Left colon (tissue), 2 donors: ENCODE measurements around the gene KATNB1. TPM values are rescaled to one million over a fixed set of nuclear protein-coding genes. Genes with fewer than 3 reads are reported as not detected.
"Not testable (repeated sequence)": the region's sequence is repeated elsewhere in the genome, so short reads cannot be mapped to it uniquely, and the experiment has no call there.

Experiments
- ATAC-seq: fragments of 200-7000 bp; cut with Tn5 transposase; one replicate; pipeline ENCODE4 v1.9.1; 2020; ENCODE audit warnings: mild to moderate bottlenecking, moderate library complexity
- DNase-seq, 2 donors: peaks; one replicate each; pipeline ENCODE4 v3.0.0-alpha.2; 2020
- intact Hi-C, 2 donors: fragments of 100-400 bp; cut with DNase I in 1 of 2; cut with micrococcal nuclease in 1 of 2; formaldehyde crosslinking; loops; one replicate each; pipeline versions ENCODE4 v1.11.2 to v1.14.0; 2022; cut with DNase I, micrococcal nuclease
- total RNA-seq, 2 donors: library from RNA; stranded (reverse); fragmentation: NEBNext Ultra II Directional; extraction: Animal tissue kit (Norgen Biotek cat#: 25700); gene quantifications; one replicate each; pipeline ENCODE4 v1.2.1, GENCODE V29; 2021
- donor health status: DM: no; HTN: no; CAD: no.
- donor health status: DM: yes; HTN: yes; CAD: no.

KATNB1 gene
- total RNA-seq, 2 donors from 2014 or later = 17.2 to 18.1 TPM

DNA sequence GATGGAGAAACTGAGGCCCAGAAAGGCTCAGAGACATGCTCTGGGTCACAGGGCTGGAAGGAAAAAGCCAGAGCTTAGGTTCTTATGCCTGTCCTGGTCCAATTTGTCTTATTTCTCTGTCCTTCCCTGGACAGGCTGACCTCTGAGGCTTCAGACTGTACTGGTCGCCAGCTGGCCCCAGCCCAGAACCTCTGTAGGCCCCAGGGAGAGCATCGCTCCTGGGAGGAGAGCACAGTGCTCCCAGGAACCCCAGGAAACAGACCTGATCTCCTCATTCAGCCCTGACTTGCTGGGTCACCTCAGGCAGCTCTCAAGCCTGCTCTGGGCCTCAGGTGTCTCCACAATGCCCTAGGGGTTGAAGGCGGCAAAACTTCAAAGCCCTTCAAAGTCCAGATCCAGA lies 36.1 kb upstream of the KATNB1 start:
- no peak for ATAC-seq
- intact Hi-C loops = no loop called here
- no peak for DNase-seq

DNA sequence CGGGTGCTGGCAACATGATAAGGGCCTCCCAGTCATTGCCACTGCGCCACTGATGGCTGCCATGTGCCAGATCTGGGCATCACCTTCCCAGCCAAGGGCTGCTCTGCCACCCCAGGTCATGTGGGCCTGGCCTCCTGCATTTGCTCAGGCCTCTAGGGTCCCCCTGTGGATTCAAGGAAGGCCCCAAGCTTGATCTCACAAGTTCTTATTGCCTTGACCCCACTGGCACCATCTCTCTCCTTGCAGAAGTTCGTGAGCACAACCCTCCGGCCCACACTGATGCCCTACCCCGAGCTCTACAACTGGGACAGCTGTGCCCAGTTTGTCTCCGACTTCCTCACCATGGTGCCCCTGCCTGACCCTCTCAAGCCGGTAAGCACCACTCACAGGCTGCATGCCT lies 35.7 kb upstream of the KATNB1 start:
- intact Hi-C loops = no loop called here
- ATAC-seq (no peak), DNase-seq (no peak)

DNA sequence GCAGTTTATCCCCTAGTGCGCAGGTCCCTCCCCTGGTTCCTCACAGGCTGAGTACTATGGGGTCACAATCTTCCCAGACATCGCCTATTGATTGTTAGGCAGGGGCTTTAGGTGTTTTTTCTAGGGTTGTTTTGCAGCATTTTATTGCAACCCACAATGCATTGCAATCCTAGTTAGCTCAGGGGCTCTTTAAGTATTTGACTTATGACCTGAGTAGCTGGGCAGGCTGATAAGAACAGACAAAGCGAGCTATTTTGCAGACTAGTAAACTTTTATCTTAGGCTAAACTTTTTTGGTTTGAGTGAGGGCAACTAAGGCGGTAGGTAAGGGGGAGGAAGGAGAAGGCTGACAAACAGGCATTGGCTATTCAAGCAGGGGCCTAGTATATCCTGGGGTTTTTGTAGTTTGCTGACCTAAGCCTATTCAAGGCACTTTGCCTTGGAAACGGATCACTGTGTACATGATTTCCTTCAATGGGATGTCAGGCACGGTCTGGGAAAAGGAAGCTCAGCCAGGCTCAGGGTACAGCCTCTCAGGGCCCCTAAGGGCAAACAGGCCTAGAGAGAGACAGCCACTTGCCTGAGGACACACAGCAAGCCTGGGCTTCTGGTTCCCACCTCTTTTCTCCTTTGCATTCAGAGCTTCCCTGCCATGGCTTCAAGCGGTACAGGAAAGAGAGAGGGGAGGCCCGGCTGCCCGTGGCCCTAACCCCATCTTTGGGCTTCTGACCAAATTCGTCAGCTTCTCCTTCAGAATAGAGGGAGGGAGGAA lies 34.6 kb upstream of the KATNB1 start:
- ATAC-seq (no peak), DNase-seq (no peak)
- intact Hi-C loops = no loop called here

DNA sequence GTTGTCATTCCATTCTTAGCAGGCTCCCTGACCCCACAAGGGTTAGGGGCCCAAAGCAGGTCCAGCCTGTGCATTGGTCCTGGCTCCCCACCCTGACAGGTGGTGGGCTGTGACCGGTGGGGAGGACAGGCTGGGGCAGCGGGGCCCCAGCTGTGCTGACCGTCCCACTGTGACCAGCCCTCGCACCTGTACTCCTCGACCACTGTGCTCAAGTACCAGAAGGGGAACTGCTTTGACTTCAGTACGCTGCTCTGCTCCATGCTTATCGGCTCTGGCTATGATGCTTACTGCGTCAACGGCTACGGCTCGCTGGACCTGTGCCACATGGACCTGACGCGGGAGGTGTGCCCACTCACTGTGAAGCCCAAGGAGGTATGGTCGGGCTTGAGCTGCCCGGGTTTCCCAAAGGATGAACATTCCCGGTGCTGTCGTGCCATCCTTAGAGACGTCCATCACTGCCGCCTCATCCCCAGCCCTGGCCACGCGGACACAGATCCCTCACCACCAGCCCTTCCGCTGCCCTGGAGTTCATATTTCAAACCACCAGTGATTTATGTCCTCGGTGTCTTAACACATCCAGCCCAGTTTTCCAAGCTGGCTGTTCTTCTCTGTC lies 33.7 kb upstream of the KATNB1 start:
- no peak for DNase-seq
- intact Hi-C loops = no loop called here
- ATAC-seq = no peak

DNA sequence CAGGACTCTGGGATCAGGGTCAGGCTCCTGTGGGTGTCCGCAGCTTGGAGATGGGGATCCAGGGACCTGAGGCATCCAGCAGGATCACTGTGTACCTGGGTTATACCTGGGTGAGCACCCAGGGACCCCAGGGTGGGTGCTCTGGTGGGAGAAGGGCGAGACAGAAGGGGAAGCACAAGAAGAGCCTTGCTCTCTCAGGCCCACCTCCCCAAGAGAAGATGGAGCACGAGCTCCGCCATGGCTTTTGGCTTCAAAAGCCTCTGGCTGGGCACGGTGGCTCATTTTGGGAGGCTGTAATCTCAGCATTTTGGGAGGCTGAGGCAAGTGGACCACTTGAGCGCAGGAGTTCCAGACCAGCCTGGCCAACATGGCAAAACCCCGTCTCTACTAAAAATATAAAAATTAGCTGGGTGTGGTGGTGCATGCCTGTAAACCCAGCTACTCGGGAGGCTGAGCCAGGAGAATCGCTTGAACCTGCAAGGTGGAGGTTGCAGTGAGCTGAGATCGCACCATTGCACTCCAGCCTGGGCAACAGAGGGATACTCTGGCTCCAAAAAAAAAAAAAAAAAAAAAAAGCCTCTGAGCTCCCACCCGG lies 32.1 kb upstream of the KATNB1 start:
- ATAC-seq (no peak), DNase-seq (no peak)
- intact Hi-C loops = no loop called here

DNA sequence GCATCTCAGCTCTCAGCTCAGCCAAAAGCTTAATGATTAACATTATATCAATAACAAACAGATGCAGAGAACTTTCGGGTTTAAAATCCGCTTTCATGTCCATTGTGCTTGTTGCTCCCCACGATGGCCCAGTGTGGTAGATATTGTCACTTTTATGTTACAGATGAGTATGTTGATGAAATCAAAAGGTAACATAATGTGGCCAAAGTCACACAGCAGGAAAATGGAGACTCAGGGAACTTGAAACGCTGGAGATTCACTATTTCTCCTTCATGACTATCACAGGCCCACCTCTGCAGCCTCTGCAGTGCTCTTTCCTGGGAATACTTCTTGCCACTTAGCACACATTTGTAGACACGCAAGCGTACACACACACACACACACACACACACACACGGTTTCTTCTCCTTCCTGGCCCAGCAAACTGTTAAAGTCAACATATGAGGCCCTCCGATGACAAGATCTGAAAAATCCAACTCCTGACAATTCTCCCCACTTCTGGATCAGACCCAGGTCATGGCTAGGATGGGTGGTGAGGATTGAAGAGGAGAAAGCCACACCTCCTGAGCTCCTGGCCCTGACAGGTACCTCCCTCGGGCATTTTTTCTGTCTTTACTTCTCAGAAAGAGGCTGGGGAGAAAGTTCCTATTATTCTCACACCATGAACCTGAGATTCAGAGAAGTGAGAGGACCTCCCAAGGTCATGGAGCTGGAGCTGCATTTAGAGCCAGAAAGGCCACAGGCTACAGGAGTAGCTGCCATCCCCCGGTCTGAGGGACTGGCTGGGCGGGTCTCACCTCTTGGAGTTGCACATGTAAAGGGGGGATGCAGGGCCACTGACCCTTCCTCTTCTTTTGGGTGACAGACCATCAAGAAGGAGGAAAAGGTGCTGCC lies 31.3 kb upstream of the KATNB1 start:
- ATAC-seq = no peak
- intact Hi-C loops = no loop called here
- DNase-seq = no peak

DNA sequence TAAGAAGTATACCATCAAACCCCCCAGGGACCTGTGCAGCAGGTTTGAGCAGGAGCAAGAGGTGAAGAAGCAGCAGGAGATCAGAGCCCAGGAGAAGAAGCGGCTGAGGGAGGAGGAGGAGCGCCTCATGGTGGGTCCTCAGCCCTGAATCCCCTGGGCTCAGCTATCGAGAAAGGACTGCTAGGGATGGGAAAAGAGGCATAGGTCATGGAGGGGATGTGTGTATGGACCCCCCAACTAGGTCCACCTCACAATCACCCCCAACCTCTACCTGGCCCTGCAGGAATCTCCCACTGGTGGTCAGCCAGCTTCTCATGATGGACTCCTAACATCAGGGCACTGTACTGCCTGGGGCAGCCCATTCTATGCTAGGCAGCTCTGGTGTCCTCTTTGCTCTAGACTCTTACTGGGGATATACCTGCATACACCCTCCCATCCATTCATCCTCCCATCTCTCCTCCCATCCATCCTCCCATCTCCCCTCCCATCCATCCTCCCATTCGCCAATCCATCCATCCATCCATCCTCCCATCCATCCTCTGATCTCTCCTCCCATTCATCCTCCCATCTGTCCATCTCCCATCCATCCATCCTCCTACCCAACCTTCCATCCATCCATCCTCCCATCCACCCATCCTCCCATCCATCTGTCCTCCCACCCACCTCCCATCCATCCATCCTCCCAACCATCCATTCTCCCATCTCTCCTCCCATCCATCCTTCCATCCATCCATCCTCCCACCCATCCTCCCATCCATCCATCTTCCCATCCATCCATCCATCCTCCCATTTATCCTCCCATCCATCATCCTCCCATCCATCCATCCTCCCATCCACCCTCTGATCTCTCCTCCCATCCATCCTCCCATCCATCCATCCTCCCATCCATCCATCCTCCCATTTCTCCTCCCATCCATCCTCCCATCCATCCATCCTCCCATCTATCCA lies 30.4 kb upstream of the KATNB1 start:
- DNase-seq = no peak
- no peak for ATAC-seq
- intact Hi-C loops = no loop called here

DNA sequence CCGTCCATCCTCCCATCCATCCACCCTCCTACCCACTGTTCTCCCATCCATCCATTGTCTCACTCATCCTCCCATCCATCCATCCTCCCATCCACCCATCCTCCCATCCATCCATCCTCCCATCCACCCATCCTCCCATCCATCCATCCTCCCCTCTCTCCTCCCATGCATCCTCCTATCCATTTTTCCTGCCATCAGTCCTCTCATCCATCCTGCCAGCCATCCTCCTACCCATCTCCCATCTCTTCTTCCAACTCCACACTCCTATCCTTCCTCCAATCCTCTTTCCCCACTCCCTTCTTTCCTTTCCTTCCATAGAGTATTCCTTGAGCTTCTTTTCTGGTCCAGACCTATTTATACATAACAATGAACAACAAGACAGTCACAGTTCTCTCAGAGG lies 28.9 kb upstream of the KATNB1 start:
- DNase-seq (no peak), ATAC-seq (no peak)
- intact Hi-C loops = no loop called here

DNA sequence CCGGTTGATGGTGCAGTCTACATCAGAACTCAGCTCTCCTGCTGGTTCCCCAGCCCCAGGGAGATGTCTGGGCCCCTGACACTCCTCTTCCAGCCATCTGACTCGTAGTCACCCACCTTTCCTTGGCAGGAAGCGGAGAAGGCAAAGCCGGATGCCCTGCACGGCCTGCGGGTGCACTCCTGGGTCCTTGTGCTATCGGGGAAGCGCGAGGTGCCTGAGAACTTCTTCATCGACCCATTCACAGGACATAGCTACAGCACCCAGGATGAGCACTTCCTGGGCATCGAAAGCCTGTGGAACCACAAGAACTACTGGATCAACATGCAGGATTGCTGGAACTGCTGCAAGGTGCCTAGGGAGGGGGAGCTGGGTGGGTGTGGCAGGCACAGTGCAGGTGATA lies 28.2 kb upstream of the KATNB1 start:
- intact Hi-C loops = no loop called here
- DNase-seq (no peak), ATAC-seq (no peak)

DNA sequence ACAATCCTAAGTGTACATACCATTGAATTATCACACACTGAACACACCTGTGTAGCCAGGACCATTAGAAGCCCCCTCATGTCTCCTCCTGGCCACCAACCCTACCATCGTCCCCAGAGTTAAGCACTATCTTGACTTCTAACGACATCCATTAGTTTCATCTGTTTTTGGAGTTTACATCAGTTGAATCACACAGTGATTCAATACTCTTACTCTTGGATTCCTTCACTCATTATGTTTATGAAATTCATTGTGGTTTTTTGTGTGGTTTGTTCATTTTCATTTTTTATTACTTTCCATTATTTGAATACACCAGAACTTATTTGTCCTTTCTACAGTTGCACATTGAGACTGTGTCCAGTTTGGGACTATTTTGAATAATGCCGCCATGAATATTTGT lies 27.4 kb upstream of the KATNB1 start:
- intact Hi-C loops = no loop called here
- no peak for DNase-seq

DNA sequence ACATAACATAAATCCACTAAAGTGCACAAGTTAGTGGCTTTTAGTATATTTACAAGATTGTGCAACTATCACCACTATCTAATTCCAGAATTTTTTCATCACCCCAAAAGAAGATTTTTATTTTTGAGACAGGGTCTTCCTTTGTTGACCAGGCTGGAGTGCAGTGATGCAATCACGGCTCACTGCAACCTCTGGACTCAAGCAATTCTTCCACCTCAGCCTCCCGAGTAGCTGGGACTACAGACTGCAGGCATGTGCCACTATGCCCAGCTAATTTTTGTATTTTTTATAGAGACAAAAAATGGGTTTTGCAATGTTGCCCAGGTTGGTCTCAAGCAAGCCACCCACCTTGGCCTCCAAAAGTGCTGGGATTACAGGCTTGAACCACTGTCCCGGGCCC lies 25.9 kb upstream of the KATNB1 start:
- no peak for ATAC-seq
- intact Hi-C loops = no loop called here
- no peak for DNase-seq

More for the DNA sequence above, 27.4 kb upstream of the KATNB1 start:
- ATAC-seq = no peak

DNA sequence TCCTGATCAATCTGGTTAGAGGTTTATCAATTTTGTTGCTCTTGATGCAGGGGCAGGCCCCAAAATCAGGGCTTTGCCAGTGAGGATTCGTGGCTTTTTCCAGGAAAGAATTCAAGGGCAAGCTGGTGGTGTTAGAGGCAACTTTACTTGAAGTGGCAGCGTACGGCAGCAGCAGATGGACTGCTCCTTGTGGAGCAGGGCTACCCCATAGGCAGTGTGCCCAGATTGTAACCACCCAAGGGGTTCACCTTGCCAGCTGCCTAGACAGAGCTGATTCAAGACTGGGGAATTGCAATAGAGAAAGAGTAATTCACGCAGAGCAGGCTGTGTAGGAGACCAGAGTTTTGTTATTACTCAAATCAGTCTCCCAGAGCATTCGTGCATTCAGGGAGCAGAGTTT lies 24.2 kb upstream of the KATNB1 start:
- intact Hi-C loops = no loop called here
- ATAC-seq = no peak
- DNase-seq = no peak

DNA sequence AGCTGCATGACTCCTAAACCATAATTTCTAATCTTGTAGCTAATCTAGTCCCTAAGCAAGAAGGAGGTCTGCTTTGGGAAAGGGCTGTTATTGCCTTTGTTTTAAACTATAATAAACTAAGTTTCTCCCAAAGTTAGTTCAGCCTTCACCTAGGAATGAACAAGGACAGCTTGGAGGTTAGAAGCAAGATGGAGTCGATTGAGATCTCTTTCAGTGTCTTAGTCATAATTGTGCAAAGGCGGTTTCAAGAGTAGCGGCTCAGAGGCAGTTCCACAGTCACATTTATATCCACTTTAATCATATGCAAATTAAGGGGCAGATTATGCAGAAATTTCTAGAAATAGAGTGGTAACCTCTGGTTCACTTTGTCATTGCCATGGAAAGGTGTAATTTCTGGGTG lies 23.6 kb upstream of the KATNB1 start:
- intact Hi-C loops = no loop called here
- no peak for DNase-seq
- no peak for ATAC-seq

DNA sequence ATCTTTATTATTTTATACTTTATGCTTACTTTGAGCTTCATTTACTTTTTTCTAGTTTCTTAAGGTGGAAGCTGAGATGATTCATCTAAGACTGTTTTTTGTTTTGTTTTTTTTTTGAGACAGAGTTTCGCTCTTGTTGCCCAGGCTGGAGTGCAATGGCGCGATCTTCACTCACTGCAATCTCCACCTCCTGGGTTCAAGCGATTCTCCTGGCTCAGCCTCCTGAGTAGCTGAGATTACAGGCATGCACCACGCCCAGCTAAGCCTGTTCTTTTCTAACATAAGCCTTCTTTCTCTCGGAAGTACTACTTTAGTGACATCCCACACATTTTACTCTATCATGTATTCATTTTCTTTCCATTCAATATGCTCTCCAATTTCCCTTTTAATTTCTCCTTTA lies 23.0 kb upstream of the KATNB1 start:
- DNase-seq, ATAC-seq, intact Hi-C loops: not testable (repeated sequence)

DNA sequence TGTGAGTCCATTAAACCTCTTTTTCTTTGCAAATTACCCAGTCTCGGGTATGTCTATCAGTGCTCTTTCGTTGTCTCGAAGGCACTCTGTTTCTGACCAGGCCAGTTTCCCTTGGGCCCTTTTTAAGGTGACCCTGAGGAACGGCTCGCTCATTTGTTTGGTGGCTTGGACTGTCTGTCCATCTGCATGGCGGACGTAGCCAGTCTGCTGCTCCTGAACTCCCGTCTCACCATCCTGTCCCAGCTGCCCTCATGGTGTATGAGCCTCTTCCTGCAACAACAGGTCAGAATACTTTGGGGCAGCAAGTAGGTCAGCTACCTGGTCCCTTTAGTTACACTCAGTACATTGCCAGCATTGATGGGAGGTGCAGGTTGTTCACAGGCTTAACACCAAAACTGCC lies 22.0 kb upstream of the KATNB1 start:
- intact Hi-C loops = no loop called here
- ATAC-seq (no peak), DNase-seq (no peak)

DNA sequence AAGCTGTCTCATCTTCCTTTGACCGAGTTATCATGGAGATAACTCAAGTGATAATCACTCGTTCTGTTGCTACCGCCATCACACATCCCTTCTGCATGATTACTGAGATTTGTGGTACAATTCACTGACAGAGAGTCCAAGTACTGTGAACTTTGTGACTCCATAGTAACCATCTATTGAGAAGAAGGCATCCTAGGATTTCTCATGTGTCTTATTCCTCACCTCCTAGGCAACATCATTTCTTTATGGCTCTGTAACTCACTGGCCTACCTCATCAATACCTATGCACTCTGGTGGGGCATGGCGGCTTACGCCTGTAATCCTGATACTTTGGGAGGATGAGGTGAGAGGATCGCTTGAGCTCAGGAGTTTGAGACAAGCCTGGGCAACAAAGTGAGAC lies 21.5 kb upstream of the KATNB1 start:
- intact Hi-C loops = no loop called here
- DNase-seq (no peak), ATAC-seq (no peak)

DNA sequence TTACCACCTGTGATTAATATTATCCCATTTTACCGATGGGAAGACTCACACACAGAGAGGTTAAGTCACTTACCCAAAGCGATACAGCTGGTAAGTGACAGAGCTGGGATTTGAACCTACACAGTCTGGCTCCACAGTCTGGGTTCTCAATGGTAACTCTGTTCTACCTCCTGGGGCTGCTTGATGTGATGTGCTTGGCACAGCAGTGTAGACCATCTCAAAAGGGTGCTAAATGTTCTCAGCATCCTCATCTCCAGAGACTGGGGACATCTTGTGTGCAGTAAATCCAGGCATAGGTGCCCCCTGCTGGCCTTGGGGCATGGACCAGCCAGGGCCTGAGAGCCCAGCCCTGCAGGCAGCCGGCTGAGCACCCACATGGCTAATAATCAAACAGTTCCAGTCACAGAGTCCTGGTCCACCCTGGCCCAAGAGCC lies 15.4 kb upstream of the KATNB1 start:
- peak; percentile 37 to 72 for DNase-seq
- peak; percentile 89 for ATAC-seq
- intact Hi-C loops = no loop called here
